GM10248 (cell line): ENCODE measurements around the gene BRWD1.
"Not testable (repeated sequence)": the region's sequence is repeated elsewhere in the genome, so short reads cannot be mapped to it uniquely, and the experiment has no call there.

Source experiments
- CTCF ChIA-PET: fragments of 300-600 bp; sonication (Branson Sonifier 250); formaldehyde crosslinking; extraction: SDS; loops from one replicate; lab custom pipeline; 2021; ENCODE audit warnings: antibody characterized with exemption; lab: Yijun Ruan, JAX
- POLR2A ChIA-PET: fragments of 350-650 bp; sonication (Branson Sonifier 250); formaldehyde crosslinking; extraction: SDS; loops from one replicate; lab custom pipeline; 2020; ENCODE audit warnings: antibody characterized with exemption; lab: Yijun Ruan, JAX
- DNase-seq: peaks from one replicate; pipeline ENCODE4 v3.0.0; 2012; ENCODE audit errors: extremely low spot score
- CTCF ChIP-seq: IDR thresholded peaks from 2 replicates; pipeline ENCODE4 v1.5.1; 2012; ENCODE audit warnings: mild to moderate bottlenecking, low read depth; ENCODE audit errors: extremely low read depth, missing control alignments, control extremely low read depth

The BRWD1 gene

GRCh38 chr21:39141502-39141901, 171.9 kb downstream of the BRWD1 start:
- DNase-seq, result no peak
- ChIA-PET POLR2A (no interaction called here), CTCF (interaction anchor here (0.8 kb wide), 1 partner anchor 407 kb away, joined by 3 read pairs; no protein-coding TSS in a partner anchor)
- TF ChIP-seq CTCF, result no peak

GRCh38 chr21:39137248-39138178, 175.9 kb downstream of the BRWD1 start:
- no peak for DNase-seq
- ChIA-PET POLR2A (no interaction called here), CTCF (interaction anchor here (0.8 to 2.3 kb wide), 8 partner anchors 11 to 406 kb away, joined by 3 to 7 read pairs (median 4); no protein-coding TSS in a partner anchor)
- no peak for TF ChIP-seq CTCF

- TF ChIP-seq CTCF, result no peak
- ChIA-PET CTCF (interaction anchor here (1.3 to 2.3 kb wide), 3 partner anchors 10 to 14 kb away, joined by 5 to 7 read pairs (median 5); no protein-coding TSS in a partner anchor), POLR2A (no interaction called here)
- DNase-seq, result no peak
Observed at GRCh38 chr21:39136711-39137110, 176.7 kb downstream of the BRWD1 start.

GRCh38 chr21:39136138-39136537, 177.3 kb downstream of the BRWD1 start:
- POLR2A ChIA-PET, CTCF ChIA-PET, DNase-seq: not testable (repeated sequence)

- CTCF ChIA-PET, result interaction anchor here (0.9 to 1.4 kb wide), 2 partner anchors 14 to 28 kb away, joined by 3 to 4 read pairs; no protein-coding TSS in a partner anchor
- no peak for TF ChIP-seq CTCF
- POLR2A ChIA-PET, result no interaction called here
- no peak for DNase-seq
Observed at GRCh38 chr21:39134288-39134810, 179.1 kb downstream of the BRWD1 start.
